ENCODE measurements around the gene ALG3. TPM values are rescaled to one million over a fixed set of nuclear protein-coding genes. Genes with fewer than 3 reads are reported as not detected.

ALG3 gene
- total and polyA plus RNA-seq, 2 of the 4 experiments (the other 2 are of a cell fraction), result 19.5 to 52.6 TPM

- no peak overlapping the region for H2BK5ac ChIP-seq (ENCODE audit: low read depth, low read length, poor library complexity, severe bottlenecking)
- H3K56ac ChIP-seq (ENCODE audit: extremely low read depth, insufficient read depth, low read length), result no peak overlapping the region
- no peak overlapping the region for H3K27ac ChIP-seq (ENCODE audit: insufficient read depth, low read length)
- H3K18ac ChIP-seq (ENCODE audit: low read depth, low read length), result no peak overlapping the region
- H4K5ac ChIP-seq (ENCODE audit: low read depth, low read length), result no peak overlapping the region
- POLR2A ChIA-PET (ENCODE audit: unreplicated experiment), result interaction anchor here (0.5 kb wide), 1 partner anchor 530 kb away, joined by 11 read pairs; no protein-coding TSS in a partner anchor
- no peak overlapping the region for H3K4me2 ChIP-seq (ENCODE audit: low read depth, low read length)
- H3K79me1 ChIP-seq (ENCODE audit: low read depth in 1 of 2, low read length in 2 of 2), result no peaks in the 10 kb centered on the region
- no peak for ATAC-seq (ENCODE audit: low read depth)
- H2AK5ac ChIP-seq (ENCODE audit: low read depth, low read length), result no peak overlapping the region
- WGBS, 2 experiments (ENCODE audit: extremely low coverage in 2 of 2, insufficient read length in 1 of 2), result 96% methylated on average over 6 of the region's 23 CpGs; no CpG with 5 or more reads in 1 of the 2 experiments
- DNase-seq, result no peak
- H3K4ac ChIP-seq (ENCODE audit: low read depth, low read length), result no peak overlapping the region
- 0 out of 2 replicates have a peak, but pooled peaks cover 3% of the 10 kb centered on the region for H3K9me1 ChIP-seq (ENCODE audit: insufficient read depth, low read length)
- TF ChIP-seq CEBPB (IDR thresholded peaks at IDR 0.05; ENCODE audit: low read depth, low read length) (no peak), NFE2L2 (IDR thresholded peaks at IDR 0.05; ENCODE audit: low read depth, low read length) (no peak)
- H4K20me1 ChIP-seq (ENCODE audit: insufficient read depth, low read length), result no peaks in the 10 kb centered on the region; the same call in 1 of the 2 replicates
- H3K9me3 ChIP-seq (ENCODE audit: control insufficient read depth, insufficient read depth, low read length), result no peaks in the 10 kb centered on the region
- H2AK9ac ChIP-seq (replicated peaks; ENCODE audit: low read depth, low read length, poor library complexity), result no peak overlapping the region
- no peak overlapping the region for H3K23ac ChIP-seq (ENCODE audit: low read depth, low read length)
- H3K4me3 ChIP-seq (ENCODE audit: insufficient read depth, low read depth, low read length), result no peak overlapping the region
- no peak overlapping the region for H2BK15ac ChIP-seq (ENCODE audit: low read depth, low read length)
- peaks cover 63% of the 10 kb centered on the region for H3K27me3 ChIP-seq (ENCODE audit: control insufficient read depth, insufficient read depth, low read length)
- no peak overlapping the region for H4K8ac ChIP-seq (ENCODE audit: low read depth in 2 of 2, low read length in 2 of 2)
- in situ Hi-C loops (cut with MboI; ENCODE audit: low sequenced_read_pairs) (no loop called here), dilution Hi-C loops (cut with HindIII; ENCODE audit: low sequenced_read_pairs, unreplicated experiment) (no loop called here), intact Hi-C loops (cut with micrococcal nuclease) (no loop called here)
- CTCF ChIA-PET, result interaction anchor here (0.6 kb wide), 1 partner anchor 11 kb away, joined by 4 read pairs; no protein-coding TSS in a partner anchor
- no peaks in the 10 kb centered on the region for H3K36me3 ChIP-seq (ENCODE audit: control insufficient read depth, insufficient read depth, low read length)
- no peaks in the 10 kb centered on the region; the same call in 1 of the 2 replicates for H3K4me1 ChIP-seq (ENCODE audit: control insufficient read depth, insufficient read depth, low read length)
- H3K14ac ChIP-seq (replicated peaks; ENCODE audit: low read depth, low read length), result no peak overlapping the region
- no peak overlapping the region for H4K91ac ChIP-seq (ENCODE audit: insufficient read depth, low read depth, low read length)
- no peak overlapping the region for H2BK20ac ChIP-seq (ENCODE audit: low read depth, low read length)
- no TSS peak for BruUV-seq (replicated peaks)
- H3K9ac ChIP-seq (ENCODE audit: low read depth, low read length), result no peak overlapping the region
- no peak overlapping the region for H2AFZ ChIP-seq (replicated peaks; ENCODE audit: low read length, poor library complexity)
- H2BK120ac ChIP-seq (ENCODE audit: low read depth, low read length), result no peak overlapping the region
These were observed 15.5 kb downstream of the ALG3 start for GRCh38 chr3:184233127-184233843.
